Measurements from ENCODE around the gene SHCBP1.

DNA sequence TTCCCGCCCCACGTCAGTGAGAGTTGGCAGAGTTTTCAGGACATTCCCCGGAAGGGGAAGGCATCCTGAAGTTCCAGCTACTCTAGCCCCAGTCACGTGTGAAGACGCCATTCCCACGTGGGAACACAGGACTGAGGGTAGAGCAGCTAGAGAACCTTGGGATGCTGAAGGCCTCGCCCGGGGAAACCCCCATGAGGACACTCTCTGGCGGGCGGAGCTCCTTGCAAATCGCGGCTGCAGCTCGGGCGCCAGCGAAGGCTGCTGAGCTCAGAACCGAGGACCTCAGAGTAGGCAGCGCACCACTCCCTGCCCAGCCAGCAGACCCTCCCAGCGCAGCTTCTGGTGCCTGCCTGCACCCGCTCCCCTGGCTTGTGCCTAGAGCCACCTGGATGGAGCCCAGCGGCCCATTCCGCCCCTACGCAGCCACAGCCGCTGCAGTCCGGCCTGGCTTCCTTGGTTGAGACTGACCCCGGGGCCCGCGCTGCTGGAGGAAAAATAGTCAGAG is 51.9 kb downstream of the SHCBP1 start:
- TF ChIP-seq, protein P1, sequence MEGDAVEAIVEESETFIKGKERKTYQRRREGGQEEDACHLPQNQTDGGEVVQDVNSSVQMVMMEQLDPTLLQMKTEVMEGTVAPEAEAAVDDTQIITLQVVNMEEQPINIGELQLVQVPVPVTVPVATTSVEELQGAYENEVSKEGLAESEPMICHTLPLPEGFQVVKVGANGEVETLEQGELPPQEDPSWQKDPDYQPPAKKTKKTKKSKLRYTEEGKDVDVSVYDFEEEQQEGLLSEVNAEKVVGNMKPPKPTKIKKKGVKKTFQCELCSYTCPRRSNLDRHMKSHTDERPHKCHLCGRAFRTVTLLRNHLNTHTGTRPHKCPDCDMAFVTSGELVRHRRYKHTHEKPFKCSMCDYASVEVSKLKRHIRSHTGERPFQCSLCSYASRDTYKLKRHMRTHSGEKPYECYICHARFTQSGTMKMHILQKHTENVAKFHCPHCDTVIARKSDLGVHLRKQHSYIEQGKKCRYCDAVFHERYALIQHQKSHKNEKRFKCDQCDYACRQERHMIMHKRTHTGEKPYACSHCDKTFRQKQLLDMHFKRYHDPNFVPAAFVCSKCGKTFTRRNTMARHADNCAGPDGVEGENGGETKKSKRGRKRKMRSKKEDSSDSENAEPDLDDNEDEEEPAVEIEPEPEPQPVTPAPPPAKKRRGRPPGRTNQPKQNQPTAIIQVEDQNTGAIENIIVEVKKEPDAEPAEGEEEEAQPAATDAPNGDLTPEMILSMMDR (IDR thresholded peaks at IDR 0.05): no peak
- TF ChIP-seq POLR2A (IDR thresholded peaks at IDR 0.05): no peak
- TF ChIP-seq POLR2AphosphoS5 (IDR thresholded peaks at IDR 0.05): no peak
- TF ChIP-seq EP300 (IDR thresholded peaks at IDR 0.05): no peak

All from gastroesophageal sphincter (tissue), 3 donors.